WTC11 (cell line): ENCODE measurements around the gene ANO4. TPM values are rescaled to one million over a fixed set of nuclear protein-coding genes. Genes with fewer than 3 reads are reported as not detected.

ENCODE experiments used
- ATAC-seq: fragments of 200-7000 bp; cut with Tn5 transposase; 2 replicates; pipeline ENCODE4 v1.10.0; 2021; ENCODE audit warnings: mild to moderate bottlenecking, moderate library complexity
- CTCF ChIA-PET: fragments of 300-600 bp; sonication (Branson Sonifier 250); formaldehyde crosslinking; loops from one replicate; lab custom pipeline; 2021; ENCODE audit warnings: antibody characterized with exemption; lab: Charles Lee
- POLR2A ChIA-PET: fragments of 350-600 bp; sonication (Branson Sonifier 250); formaldehyde crosslinking; loops from one replicate; lab custom pipeline; 2021; ENCODE audit warnings: antibody characterized with exemption; lab: Charles Lee
- DNase-seq: peaks from one replicate; pipeline ENCODE4 v3.0.0; 2021; ENCODE audit warnings: low spot score
- H3K27ac Mint-ChIP-seq: 2 replicates; pipeline ENCODE4 v1.8.0; 2021; ENCODE audit warnings: mixed read lengths
- H3K27me3 Mint-ChIP-seq: 2 replicates; pipeline ENCODE4 v1.8.0; 2021; ENCODE audit warnings: low read depth, mild to moderate bottlenecking, moderate library complexity, mixed read lengths
- H3K36me3 Mint-ChIP-seq: 2 replicates; pipeline ENCODE4 v1.8.0; 2021; ENCODE audit warnings: mixed read lengths
- H3K4me1 Mint-ChIP-seq: 2 replicates; pipeline ENCODE4 v1.8.0; 2022; ENCODE audit warnings: mixed read lengths
- H3K4me3 Mint-ChIP-seq: 2 replicates; pipeline ENCODE4 v1.8.0; 2021; ENCODE audit warnings: mild to moderate bottlenecking, moderate library complexity, mixed read lengths
- H3K9me3 Mint-ChIP-seq: 2 replicates; pipeline ENCODE4 v1.8.0; 2021; ENCODE audit warnings: mixed read lengths
- ELF4 ChIP-seq: sonication (generic); formaldehyde crosslinking; IDR thresholded peaks from 2 replicates; pipeline ENCODE4 v1.8.1; 2022; ENCODE audit warnings: low read depth, mild to moderate bottlenecking, moderate library complexity, missing genetic modification reagents
- GABPB1 ChIP-seq: sonication (generic); formaldehyde crosslinking; IDR thresholded peaks from 2 replicates; pipeline ENCODE4 v1.8.1; 2023; ENCODE audit warnings: mild to moderate bottlenecking, missing genetic modification reagents
- NR1H2 ChIP-seq: sonication (generic); formaldehyde crosslinking; IDR thresholded peaks from 2 replicates; pipeline ENCODE4 v1.9.0; 2021; ENCODE audit warnings: mild to moderate bottlenecking, moderate library complexity, missing genetic modification reagents
- TCF7 ChIP-seq: sonication (generic); formaldehyde crosslinking; IDR thresholded peaks from 2 replicates; pipeline ENCODE4 v1.8.0; 2022; ENCODE audit warnings: mild to moderate bottlenecking, low read depth, missing genetic modification reagents, moderate library complexity
- TEAD4 ChIP-seq: sonication (generic); formaldehyde crosslinking; IDR thresholded peaks from 2 replicates; pipeline ENCODE4 v1.8.0; 2022; ENCODE audit warnings: mild to moderate bottlenecking, missing genetic modification reagents
- ZNF219 ChIP-seq: sonication (generic); formaldehyde crosslinking; IDR thresholded peaks from 2 replicates; pipeline ENCODE4 v1.8.0; 2023; ENCODE audit warnings: missing genetic modification reagents, mild to moderate bottlenecking, borderline replicate concordance
- ZNF317 ChIP-seq: sonication (generic); formaldehyde crosslinking; IDR thresholded peaks from 2 replicates; pipeline ENCODE4 v1.8.1; 2023; ENCODE audit warnings: low read depth, mild to moderate bottlenecking, moderate library complexity, missing genetic modification reagents, borderline replicate concordance
- ZNF423 ChIP-seq: fragments of 250-450 bp; sonication (Bioruptor Pico); IDR thresholded peaks from 2 replicates; pipeline ENCODE4 v2.1.2; 2022; ENCODE audit warnings: mild to moderate bottlenecking, moderate library complexity
- total RNA-seq: library from RNA; stranded (reverse); gene quantifications from 3 replicates; pipeline ENCODE4 v1.2.3, GENCODE V29; 2021
- TF ChIP-seq, protein P1 (sequence below): sonication (generic); formaldehyde crosslinking; conservative IDR thresholded peaks from 2 replicates; pipeline ENCODE4 v1.8.1; 2022; ENCODE audit warnings: mild to moderate bottlenecking, missing genetic modification reagents
- TF ChIP-seq, protein P2 (sequence below): sonication (generic); formaldehyde crosslinking; IDR thresholded peaks from 2 replicates; pipeline ENCODE4 v1.8.1; 2022; ENCODE audit warnings: low read depth, mild to moderate bottlenecking, moderate library complexity, missing genetic modification reagents, borderline replicate concordance
- TF ChIP-seq, protein P3 (sequence below): sonication (generic); formaldehyde crosslinking; IDR thresholded peaks from 2 replicates; pipeline ENCODE4 v1.8.1; 2022; ENCODE audit warnings: mild to moderate bottlenecking, moderate library complexity, missing genetic modification reagents
- TF ChIP-seq, protein P4 (sequence below): sonication (generic); formaldehyde crosslinking; IDR thresholded peaks from 2 replicates; pipeline ENCODE4 v1.8.0; 2023; ENCODE audit warnings: mild to moderate bottlenecking, missing genetic modification reagents
- TF ChIP-seq, protein P5 (sequence below): fragments of 250-450 bp; sonication (Bioruptor Pico); IDR thresholded peaks from 2 replicates; pipeline ENCODE4 v1.8.0; 2021; ENCODE audit warnings: mild to moderate bottlenecking
- TF ChIP-seq, protein P6 (sequence below): sonication (generic); formaldehyde crosslinking; conservative IDR thresholded peaks from 2 replicates; pipeline ENCODE4 v1.8.1; 2023; ENCODE audit warnings: mild to moderate bottlenecking, low read depth, missing genetic modification reagents, moderate library complexity

The ANO4 gene
- total RNA-seq, 1 experiment from 2014 or later = 2.6 TPM

DNA sequence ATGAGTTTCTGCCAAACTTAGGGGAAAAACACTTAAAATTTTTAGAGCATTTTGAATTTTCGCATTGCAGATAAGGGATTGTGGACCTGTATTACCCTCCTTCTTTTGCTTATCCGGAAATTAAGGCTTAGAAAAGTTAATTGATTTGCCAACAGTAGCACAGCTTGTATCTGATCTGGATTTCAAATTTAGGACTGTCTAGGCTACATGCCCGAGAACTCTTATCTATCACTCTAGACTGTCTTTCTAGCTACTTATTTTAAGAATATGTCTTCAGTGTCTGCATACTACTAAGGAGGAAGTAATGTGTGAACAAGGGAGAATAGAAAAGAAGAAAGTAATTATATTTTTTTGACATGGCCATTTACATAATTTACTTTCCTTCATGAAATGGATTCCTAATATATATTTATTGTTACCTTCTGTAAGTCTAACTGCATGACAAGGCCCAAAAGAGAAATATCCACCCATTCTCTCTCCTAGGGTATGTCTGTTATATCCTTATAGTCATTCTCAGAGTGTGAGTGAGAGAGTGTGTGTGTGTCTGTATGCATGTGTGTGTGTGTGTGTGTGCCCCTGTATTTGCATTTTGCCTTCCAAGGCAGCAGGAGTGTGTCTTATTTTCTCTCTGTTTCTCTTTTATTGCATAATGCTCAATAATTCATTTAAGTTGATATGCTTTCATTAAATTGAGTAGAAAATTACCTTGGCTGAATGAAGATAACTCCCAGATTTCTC, 283.4 kb downstream of the ANO4 start (continued):
- TF ChIP-seq TCF7 (CRISPR knock-in tag) = no peak
- TF ChIP-seq, protein P1, sequence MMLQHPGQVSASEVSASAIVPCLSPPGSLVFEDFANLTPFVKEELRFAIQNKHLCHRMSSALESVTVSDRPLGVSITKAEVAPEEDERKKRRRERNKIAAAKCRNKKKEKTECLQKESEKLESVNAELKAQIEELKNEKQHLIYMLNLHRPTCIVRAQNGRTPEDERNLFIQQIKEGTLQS (CRISPR knock-in tag) = no peak

DNA sequence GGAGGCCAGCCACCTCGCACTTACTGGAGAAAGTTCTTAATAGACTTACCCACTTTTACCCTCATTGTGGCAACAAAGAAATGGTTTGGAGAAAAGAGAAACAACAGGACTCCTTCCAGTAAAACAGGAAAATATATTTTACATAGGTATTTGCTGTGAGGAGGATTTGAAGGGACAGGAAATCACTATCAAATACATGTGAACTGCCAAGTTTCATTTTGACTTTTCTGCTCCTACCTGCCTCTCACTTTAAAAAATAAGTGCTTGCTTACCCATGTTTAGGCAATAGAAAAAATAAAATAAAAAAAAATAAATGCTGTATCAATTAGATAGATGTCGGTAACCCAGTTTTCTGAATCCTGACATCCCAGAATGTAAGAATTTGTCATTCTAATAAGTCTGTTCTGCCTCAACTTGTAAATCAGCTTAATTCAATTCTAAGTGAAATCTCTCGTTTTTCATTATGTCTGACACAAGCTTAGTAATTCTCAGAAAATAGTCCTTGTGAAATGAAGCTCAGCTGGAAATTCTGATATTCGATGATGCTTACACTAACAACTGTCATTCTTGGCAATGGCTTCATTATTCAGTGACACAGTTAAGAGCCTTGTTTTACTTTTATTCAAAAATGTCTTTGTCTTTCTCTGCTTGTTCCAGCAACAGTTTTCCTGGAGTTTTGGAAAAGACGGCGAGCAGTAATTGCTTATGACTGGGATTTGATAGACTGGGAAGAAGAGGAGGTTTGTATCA, 284.1 kb downstream of the ANO4 start:
- ChIA-PET POLR2A (no interaction called here), CTCF (interaction anchor here (0.6 kb wide), 1 partner anchor 490 kb away, joined by 3 read pairs; no protein-coding TSS in a partner anchor)
- no peaks in the 10 kb centered on the region for H3K27me3 Mint-ChIP-seq
- no peak for TF ChIP-seq NR1H2 (CRISPR knock-in tag)
- TF ChIP-seq TEAD4 (CRISPR knock-in tag) = no peak
- TF ChIP-seq, protein P2, sequence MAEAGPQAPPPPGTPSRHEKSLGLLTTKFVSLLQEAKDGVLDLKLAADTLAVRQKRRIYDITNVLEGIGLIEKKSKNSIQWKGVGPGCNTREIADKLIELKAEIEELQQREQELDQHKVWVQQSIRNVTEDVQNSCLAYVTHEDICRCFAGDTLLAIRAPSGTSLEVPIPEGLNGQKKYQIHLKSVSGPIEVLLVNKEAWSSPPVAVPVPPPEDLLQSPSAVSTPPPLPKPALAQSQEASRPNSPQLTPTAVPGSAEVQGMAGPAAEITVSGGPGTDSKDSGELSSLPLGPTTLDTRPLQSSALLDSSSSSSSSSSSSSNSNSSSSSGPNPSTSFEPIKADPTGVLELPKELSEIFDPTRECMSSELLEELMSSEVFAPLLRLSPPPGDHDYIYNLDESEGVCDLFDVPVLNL (CRISPR knock-in tag) = no peak
- TF ChIP-seq ZNF317 (CRISPR knock-in tag) = no peak
- H3K4me3 Mint-ChIP-seq = no peak overlapping the region
- no peak for DNase-seq
- no peaks in the 10 kb centered on the region for H3K36me3 Mint-ChIP-seq
- H3K9me3 Mint-ChIP-seq = peaks cover 5% of the 10 kb centered on the region; the same call in 1 of the 2 replicates
- no peak for ATAC-seq
- H3K4me1 Mint-ChIP-seq = peaks cover 25% of the 10 kb centered on the region
- no peak overlapping the region for H3K27ac Mint-ChIP-seq

DNA sequence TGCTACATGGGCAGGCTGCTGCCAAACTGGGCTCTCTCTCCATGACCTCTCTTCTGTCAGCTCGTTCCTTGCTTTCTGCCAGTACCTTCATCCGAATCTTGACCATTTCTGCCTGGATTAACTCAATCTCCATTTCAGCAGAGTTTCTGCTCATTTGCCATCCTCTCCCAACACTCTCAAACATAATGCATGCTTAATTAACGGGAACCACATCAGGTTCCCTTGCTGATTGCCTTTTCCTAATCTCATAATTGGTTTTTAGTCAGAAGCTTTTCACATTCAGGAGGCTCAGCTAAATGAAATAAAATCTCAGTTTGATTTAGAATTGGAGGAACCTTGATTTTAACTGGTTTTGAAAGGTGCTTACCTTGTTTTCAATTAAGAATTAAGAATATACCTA, 288.1 kb downstream of the ANO4 start:
- TF ChIP-seq ZNF423 (CRISPR knock-in tag) = no peak
- Mint-ChIP-seq H3K4me1 (peaks cover 28% of the 10 kb centered on the region), H3K4me3 (no peak overlapping the region), H3K27me3 (no peaks in the 10 kb centered on the region), H3K9me3 (peaks cover 5% of the 10 kb centered on the region; the same call in 1 of the 2 replicates), H3K27ac (no peak overlapping the region), H3K36me3 (no peaks in the 10 kb centered on the region)
- ATAC-seq = no peak
- DNase-seq = no peak
- POLR2A ChIA-PET = no interaction called here
- CTCF ChIA-PET = no interaction called here

DNA sequence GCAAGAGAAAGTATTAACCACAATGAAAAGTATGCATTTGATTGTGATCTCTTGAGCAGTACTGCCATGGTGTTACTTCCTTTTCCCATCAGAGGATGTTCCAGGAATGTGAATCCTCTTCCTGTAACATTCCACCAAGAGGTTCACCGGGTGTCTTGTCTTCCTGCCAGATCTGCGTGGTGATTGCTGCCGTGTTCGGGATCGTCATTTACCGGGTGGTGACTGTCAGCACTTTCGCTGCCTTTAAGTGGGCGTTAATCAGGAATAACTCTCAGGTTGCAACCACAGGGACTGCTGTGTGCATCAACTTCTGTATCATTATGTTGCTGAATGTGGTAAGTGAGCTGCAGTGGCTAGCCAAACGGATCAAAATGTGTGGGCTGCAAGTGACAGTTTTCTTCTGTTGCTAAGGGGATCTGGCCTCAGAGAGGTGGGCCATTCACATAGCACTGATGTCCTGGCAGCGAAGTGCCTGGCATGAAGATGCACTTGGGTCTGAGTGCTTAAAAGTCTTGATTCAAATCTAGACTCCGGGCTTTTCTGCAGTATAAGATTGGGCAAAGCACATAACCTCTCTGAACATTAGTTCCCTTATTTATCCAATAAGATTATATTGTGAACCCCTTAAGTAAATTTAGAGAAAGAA, 292.0 kb downstream of the ANO4 start:
- POLR2A ChIA-PET = no interaction called here
- Mint-ChIP-seq H3K4me3 (no peak overlapping the region), H3K36me3 (no peaks in the 10 kb centered on the region), H3K27me3 (no peaks in the 10 kb centered on the region)
- TF ChIP-seq ZNF219 (CRISPR knock-in tag) (no peak), ELF4 (CRISPR knock-in tag) (no peak)
- TF ChIP-seq, protein P3, sequence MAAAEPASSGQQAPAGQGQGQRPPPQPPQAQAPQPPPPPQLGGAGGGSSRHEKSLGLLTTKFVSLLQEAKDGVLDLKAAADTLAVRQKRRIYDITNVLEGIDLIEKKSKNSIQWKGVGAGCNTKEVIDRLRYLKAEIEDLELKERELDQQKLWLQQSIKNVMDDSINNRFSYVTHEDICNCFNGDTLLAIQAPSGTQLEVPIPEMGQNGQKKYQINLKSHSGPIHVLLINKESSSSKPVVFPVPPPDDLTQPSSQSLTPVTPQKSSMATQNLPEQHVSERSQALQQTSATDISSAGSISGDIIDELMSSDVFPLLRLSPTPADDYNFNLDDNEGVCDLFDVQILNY (CRISPR knock-in tag) = no peak
- TF ChIP-seq, all 79 proteins: peak for 0
- DNase-seq (no peak), ATAC-seq (peak; percentile 39; the same call in 1 of the 2 replicates)
- CTCF ChIA-PET = interaction anchor here (0.6 kb wide), 1 partner anchor 306 kb away, joined by 3 read pairs; no protein-coding TSS in a partner anchor
- H3K9me3 Mint-ChIP-seq = peaks cover 5% of the 10 kb centered on the region; the same call in 1 of the 2 replicates
- H3K4me1 Mint-ChIP-seq = peaks cover 29% of the 10 kb centered on the region
- no peak overlapping the region for H3K27ac Mint-ChIP-seq

DNA sequence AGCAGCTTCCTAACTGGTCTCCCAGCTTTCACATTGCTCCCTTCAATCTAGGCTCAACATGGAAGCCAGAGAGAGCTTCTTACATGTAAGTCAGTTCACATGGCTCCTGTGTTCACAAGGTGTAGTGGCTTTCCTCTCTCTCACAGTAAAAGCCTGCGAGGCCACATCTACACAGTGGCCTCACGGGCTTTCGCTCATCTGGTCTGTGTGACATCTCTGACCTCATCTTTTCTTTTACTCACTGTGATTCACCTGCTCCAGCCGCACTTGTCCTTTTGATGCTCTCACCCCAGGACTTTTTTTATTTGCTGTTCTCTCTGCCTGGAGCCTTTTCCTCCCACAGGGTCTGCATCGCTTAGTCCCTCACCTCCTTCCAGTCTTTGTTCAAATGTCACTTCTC, 293.3 kb downstream of the ANO4 start:
- Mint-ChIP-seq H3K36me3 (no peaks in the 10 kb centered on the region), H3K4me3 (no peak overlapping the region), H3K27me3 (no peaks in the 10 kb centered on the region), H3K9me3 (no peaks in the 10 kb centered on the region), H3K4me1 (peaks cover 29% of the 10 kb centered on the region), H3K27ac (peak overlapping the region; percentile 3)
- DNase-seq (no peak), ATAC-seq (peak; percentile 23)
- ChIA-PET POLR2A (no interaction called here), CTCF (no interaction called here)
- TF ChIP-seq, protein P4, sequence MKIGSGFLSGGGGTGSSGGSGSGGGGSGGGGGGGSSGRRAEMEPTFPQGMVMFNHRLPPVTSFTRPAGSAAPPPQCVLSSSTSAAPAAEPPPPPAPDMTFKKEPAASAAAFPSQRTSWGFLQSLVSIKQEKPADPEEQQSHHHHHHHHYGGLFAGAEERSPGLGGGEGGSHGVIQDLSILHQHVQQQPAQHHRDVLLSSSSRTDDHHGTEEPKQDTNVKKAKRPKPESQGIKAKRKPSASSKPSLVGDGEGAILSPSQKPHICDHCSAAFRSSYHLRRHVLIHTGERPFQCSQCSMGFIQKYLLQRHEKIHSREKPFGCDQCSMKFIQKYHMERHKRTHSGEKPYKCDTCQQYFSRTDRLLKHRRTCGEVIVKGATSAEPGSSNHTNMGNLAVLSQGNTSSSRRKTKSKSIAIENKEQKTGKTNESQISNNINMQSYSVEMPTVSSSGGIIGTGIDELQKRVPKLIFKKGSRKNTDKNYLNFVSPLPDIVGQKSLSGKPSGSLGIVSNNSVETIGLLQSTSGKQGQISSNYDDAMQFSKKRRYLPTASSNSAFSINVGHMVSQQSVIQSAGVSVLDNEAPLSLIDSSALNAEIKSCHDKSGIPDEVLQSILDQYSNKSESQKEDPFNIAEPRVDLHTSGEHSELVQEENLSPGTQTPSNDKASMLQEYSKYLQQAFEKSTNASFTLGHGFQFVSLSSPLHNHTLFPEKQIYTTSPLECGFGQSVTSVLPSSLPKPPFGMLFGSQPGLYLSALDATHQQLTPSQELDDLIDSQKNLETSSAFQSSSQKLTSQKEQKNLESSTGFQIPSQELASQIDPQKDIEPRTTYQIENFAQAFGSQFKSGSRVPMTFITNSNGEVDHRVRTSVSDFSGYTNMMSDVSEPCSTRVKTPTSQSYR (CRISPR knock-in tag) = no peak
- TF ChIP-seq, protein P5, sequence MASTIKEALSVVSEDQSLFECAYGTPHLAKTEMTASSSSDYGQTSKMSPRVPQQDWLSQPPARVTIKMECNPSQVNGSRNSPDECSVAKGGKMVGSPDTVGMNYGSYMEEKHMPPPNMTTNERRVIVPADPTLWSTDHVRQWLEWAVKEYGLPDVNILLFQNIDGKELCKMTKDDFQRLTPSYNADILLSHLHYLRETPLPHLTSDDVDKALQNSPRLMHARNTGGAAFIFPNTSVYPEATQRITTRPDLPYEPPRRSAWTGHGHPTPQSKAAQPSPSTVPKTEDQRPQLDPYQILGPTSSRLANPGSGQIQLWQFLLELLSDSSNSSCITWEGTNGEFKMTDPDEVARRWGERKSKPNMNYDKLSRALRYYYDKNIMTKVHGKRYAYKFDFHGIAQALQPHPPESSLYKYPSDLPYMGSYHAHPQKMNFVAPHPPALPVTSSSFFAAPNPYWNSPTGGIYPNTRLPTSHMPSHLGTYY (CRISPR knock-in tag) = no peak
- TF ChIP-seq, protein P6, sequence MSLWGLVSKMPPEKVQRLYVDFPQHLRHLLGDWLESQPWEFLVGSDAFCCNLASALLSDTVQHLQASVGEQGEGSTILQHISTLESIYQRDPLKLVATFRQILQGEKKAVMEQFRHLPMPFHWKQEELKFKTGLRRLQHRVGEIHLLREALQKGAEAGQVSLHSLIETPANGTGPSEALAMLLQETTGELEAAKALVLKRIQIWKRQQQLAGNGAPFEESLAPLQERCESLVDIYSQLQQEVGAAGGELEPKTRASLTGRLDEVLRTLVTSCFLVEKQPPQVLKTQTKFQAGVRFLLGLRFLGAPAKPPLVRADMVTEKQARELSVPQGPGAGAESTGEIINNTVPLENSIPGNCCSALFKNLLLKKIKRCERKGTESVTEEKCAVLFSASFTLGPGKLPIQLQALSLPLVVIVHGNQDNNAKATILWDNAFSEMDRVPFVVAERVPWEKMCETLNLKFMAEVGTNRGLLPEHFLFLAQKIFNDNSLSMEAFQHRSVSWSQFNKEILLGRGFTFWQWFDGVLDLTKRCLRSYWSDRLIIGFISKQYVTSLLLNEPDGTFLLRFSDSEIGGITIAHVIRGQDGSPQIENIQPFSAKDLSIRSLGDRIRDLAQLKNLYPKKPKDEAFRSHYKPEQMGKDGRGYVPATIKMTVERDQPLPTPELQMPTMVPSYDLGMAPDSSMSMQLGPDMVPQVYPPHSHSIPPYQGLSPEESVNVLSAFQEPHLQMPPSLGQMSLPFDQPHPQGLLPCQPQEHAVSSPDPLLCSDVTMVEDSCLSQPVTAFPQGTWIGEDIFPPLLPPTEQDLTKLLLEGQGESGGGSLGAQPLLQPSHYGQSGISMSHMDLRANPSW (CRISPR knock-in tag) = no peak
- no peak for TF ChIP-seq GABPB1 (CRISPR knock-in tag)
